HepG2 (cell line): ENCODE results near the gene ROM1. TPM values are rescaled to one million over a fixed set of nuclear protein-coding genes. Genes with fewer than 3 reads are reported as not detected.

Experiments used
- CC2D1A ChIP-seq: sonication (generic); formaldehyde crosslinking; IDR thresholded peaks from 2 replicates; pipeline ENCODE4 v1.8.1; 2023; ENCODE audit warnings: mild to moderate bottlenecking, missing genetic modification reagents
- HNRNPK ChIP-seq: fragments of 200-400 bp; formaldehyde crosslinking; IDR thresholded peaks from 2 replicates; pipeline ENCODE4 v1.6.1; 2018; ENCODE audit warnings: low read length, low read depth, moderate library complexity, mild to moderate bottlenecking; ENCODE audit not compliant: poor library complexity, severe bottlenecking
- HOXA5 ChIP-seq: sonication (generic); formaldehyde crosslinking; IDR thresholded peaks from 2 replicates; pipeline ENCODE4 v1.4.0; 2020; ENCODE audit warnings: missing genetic modification reagents
- MBD4 ChIP-seq: IDR thresholded peaks from 2 replicates; pipeline ENCODE4 v1.6.1; 2012; ENCODE audit warnings: low read length, inconsistent platforms, borderline replicate concordance
- MYNN ChIP-seq: sonication (generic); formaldehyde crosslinking; IDR thresholded peaks from 2 replicates; pipeline ENCODE4 v1.4.0; 2020; ENCODE audit warnings: mild to moderate bottlenecking, low read depth, missing genetic modification reagents
- NFE2 ChIP-seq: sonication (generic); formaldehyde crosslinking; IDR thresholded peaks from 2 replicates; pipeline ENCODE4 v1.4.0; 2020; ENCODE audit warnings: missing genetic modification reagents
- PTBP1 ChIP-seq: fragments of 200-400 bp; formaldehyde crosslinking; IDR thresholded peaks from 2 replicates; pipeline ENCODE4 v1.6.1; 2018; ENCODE audit warnings: low read length, low read depth; ENCODE audit not compliant: poor library complexity, severe bottlenecking
- SP1 ChIP-seq, 2 experiments: fragments of 450-650 bp in 1 of 2; sonication (generic) in 1 of 2; formaldehyde crosslinking in 1 of 2; IDR thresholded peaks; 2 replicates each; pipeline versions ENCODE4 v1.4.0 to v1.6.1; 2016 to 2020; ENCODE audit warnings: missing genetic modification reagents in 1 of 2
- SRY ChIP-seq: sonication (generic); formaldehyde crosslinking; IDR thresholded peaks from 2 replicates; pipeline ENCODE4 v1.8.0; 2022; ENCODE audit warnings: mild to moderate bottlenecking, missing genetic modification reagents
- TGIF2 ChIP-seq: IDR thresholded peaks from 2 replicates; pipeline ENCODE4 v1.6.1; 2016; ENCODE audit warnings: control low read depth, missing compliant biosample characterization
- ZNF326 ChIP-seq: sonication (generic); formaldehyde crosslinking; IDR thresholded peaks from 2 replicates; pipeline ENCODE4 v1.4.0; 2020; ENCODE audit warnings: missing genetic modification reagents, borderline replicate concordance
- ZNF446 ChIP-seq: sonication (generic); formaldehyde crosslinking; IDR thresholded peaks from 2 replicates; pipeline ENCODE4 v1.5.0; 2020; ENCODE audit warnings: mild to moderate bottlenecking, missing genetic modification reagents
- ZNF7 ChIP-seq: IDR thresholded peaks from 2 replicates; pipeline ENCODE4 v1.6.1; 2016; ENCODE audit warnings: missing biosample characterization, missing genetic modification reagents
- polyA plus RNA-seq, 8 experiments: library from polyadenylated mRNA; depleted of rRNA in 3 of 8; stranded (reverse) in 7 of 8; unstranded in 1 of 8; fragments of >200 nt; fragmentation: Illumina TruSeq in 4 of 8; extraction: Trizol in 4 of 8; gene quantifications; 2 replicates each; pipeline versions ENCODE4 v1.2.1 to v1.2.3, GENCODE V29; 2011 to 2016; ENCODE audit warnings: low read depth in 4 of 8, missing spikeins in 1 of 8, mixed read lengths in 1 of 8; ENCODE audit not compliant: insufficient read depth in 1 of 8
- total RNA-seq, 5 experiments: library from RNA; depleted of rRNA; stranded (reverse); fragments of >200 nt; fragmentation: Illumina TruSeq; extraction: Trizol; gene quantifications; 2 replicates each; pipeline ENCODE4 v1.2.3, GENCODE V29; 2016; ENCODE audit warnings: low read depth in 1 of 5
- TF ChIP-seq, protein P1 (sequence below): sonication (generic); formaldehyde crosslinking; IDR thresholded peaks from one replicate; pipeline ENCODE4 v1.5.1; 2020; ENCODE audit warnings: mild to moderate bottlenecking, missing genetic modification reagents; ENCODE audit errors: not compliant biosample characterization
- TF ChIP-seq, protein P2 (sequence below): IDR thresholded peaks from 2 replicates; pipeline ENCODE4 v1.6.1; 2018; ENCODE audit warnings: missing genetic modification reagents
- TF ChIP-seq, protein P3 (sequence below): conservative IDR thresholded peaks from 2 replicates; pipeline ENCODE4 v1.6.1; 2018; ENCODE audit warnings: missing genetic modification reagents
- TF ChIP-seq, protein P4 (sequence below): IDR thresholded peaks from 2 replicates; pipeline ENCODE4 v1.6.1; 2016; ENCODE audit warnings: low read depth, control low read depth

ROM1 gene
- total and polyA plus RNA-seq, 2 of the 13 experiments (the other 11 are each of a cell fraction or from before 2014, with no cell fraction given), result 1.2 to 2.4 TPM

DNA sequence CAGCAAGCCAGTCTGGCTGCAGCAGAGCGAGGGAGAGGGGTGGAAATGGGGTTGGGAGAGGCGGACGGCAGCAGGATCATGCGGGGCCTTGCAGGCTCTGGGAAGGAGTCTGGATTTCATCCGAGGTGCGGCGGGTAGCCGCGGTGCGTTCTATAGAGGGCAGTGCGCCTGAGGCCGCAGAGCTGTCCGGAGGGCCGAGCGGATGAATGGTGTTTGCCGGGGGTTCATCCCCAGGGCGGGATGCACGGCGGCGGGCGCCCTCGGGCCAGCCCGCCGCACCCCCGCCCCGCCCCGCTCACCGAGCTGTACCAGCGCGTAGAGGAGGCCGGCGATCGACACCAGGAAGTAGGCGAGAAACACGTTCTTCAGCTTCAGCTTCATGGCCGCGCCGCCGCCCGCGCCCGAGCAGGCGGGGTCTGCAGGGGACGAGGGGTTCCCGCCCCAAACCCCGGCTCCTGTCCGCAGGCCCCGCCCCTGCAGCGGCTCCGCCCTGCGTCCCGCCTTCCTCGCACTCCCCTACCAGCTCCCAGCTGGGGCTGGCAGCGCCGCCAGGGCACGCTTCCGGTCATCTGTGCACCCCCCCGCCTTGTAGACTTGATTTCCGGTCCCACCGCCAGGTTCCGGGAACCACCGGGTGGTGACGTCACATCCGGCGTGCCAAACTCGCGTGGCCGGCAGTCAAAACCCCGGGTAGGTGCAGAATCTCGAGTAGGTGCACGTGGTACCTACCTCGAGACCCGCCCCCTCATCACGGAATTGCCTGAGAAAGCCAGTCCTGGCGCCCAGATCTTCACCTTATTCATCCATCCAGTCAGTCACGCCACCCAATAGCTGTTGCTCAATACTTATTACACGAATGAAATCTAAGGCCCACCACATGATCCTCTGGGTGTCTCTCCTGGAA lies 8.8 kb downstream of the ROM1 start, which contains the start of gene B3GAT3 (continued):
- TF ChIP-seq, protein P1, sequence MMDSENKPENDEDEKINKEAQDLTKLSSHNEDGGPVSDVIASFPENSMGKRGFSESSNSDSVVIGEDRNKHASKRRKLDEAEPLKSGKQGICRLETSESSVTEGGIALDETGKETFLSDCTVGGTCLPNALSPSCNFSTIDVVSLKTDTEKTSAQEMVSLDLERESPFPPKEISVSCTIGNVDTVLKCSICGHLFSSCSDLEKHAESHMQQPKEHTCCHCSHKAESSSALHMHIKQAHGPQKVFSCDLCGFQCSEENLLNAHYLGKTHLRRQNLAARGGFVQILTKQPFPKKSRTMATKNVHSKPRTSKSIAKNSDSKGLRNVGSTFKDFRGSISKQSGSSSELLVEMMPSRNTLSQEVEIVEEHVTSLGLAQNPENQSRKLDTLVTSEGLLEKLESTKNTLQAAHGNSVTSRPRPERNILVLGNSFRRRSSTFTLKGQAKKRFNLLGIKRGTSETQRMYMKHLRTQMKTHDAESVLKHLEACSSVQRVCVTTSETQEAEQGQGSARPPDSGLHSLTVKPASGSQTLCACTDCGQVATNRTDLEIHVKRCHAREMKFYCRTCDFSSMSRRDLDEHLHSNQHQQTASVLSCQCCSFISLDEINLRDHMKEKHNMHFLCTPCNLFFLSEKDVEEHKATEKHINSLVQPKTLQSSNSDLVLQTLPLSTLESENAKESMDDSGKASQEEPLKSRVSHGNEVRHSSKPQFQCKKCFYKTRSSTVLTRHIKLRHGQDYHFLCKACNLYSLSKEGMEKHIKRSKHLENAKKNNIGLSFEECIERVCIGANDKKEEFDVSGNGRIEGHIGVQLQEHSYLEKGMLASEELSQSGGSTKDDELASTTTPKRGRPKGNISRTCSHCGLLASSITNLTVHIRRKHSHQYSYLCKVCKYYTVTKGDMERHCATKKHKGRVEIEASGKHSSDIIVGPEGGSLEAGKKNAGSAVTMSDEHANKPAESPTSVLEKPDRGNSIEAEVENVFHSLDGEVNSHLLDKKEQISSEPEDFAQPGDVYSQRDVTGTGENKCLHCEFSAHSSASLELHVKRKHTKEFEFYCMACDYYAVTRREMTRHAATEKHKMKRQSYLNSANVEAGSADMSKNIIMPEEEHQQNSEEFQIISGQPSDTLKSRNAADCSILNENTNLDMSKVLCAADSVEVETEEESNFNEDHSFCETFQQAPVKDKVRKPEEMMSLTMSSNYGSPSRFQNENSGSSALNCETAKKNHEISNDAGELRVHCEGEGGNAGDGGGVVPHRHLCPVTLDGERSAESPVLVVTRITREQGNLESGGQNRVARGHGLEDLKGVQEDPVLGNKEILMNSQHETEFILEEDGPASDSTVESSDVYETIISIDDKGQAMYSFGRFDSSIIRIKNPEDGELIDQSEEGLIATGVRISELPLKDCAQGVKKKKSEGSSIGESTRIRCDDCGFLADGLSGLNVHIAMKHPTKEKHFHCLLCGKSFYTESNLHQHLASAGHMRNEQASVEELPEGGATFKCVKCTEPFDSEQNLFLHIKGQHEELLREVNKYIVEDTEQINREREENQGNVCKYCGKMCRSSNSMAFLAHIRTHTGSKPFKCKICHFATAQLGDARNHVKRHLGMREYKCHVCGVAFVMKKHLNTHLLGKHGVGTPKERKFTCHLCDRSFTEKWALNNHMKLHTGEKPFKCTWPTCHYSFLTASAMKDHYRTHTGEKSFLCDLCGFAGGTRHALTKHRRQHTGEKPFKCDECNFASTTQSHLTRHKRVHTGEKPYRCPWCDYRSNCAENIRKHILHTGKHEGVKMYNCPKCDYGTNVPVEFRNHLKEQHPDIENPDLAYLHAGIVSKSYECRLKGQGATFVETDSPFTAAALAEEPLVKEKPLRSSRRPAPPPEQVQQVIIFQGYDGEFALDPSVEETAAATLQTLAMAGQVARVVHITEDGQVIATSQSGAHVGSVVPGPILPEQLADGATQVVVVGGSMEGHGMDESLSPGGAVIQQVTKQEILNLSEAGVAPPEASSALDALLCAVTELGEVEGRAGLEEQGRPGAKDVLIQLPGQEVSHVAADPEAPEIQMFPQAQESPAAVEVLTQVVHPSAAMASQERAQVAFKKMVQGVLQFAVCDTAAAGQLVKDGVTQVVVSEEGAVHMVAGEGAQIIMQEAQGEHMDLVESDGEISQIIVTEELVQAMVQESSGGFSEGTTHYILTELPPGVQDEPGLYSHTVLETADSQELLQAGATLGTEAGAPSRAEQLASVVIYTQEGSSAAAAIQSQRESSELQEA (CRISPR knock-in tag), result no peak
- TF ChIP-seq HOXA5 (CRISPR knock-in tag), result 0 out of 2 replicates have a peak, but pooled peaks have one; percentile 15
- TF ChIP-seq PTBP1, result no peak
- 0 out of 2 replicates have a peak, but pooled peaks have one; percentile 22 for TF ChIP-seq ZNF446 (CRISPR knock-in tag)
- no peak for TF ChIP-seq SRY
- TF ChIP-seq CC2D1A (CRISPR knock-in tag), result no peak
- TF ChIP-seq MYNN (CRISPR knock-in tag), result no peak; the same call in 1 of the 2 replicates
- no peak for TF ChIP-seq NFE2 (CRISPR knock-in tag)
- TF ChIP-seq HNRNPK, result no peak
- TF ChIP-seq, protein P2, sequence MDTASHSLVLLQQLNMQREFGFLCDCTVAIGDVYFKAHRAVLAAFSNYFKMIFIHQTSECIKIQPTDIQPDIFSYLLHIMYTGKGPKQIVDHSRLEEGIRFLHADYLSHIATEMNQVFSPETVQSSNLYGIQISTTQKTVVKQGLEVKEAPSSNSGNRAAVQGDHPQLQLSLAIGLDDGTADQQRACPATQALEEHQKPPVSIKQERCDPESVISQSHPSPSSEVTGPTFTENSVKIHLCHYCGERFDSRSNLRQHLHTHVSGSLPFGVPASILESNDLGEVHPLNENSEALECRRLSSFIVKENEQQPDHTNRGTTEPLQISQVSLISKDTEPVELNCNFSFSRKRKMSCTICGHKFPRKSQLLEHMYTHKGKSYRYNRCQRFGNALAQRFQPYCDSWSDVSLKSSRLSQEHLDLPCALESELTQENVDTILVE, result peak; percentile 97
- TF ChIP-seq, protein P3, sequence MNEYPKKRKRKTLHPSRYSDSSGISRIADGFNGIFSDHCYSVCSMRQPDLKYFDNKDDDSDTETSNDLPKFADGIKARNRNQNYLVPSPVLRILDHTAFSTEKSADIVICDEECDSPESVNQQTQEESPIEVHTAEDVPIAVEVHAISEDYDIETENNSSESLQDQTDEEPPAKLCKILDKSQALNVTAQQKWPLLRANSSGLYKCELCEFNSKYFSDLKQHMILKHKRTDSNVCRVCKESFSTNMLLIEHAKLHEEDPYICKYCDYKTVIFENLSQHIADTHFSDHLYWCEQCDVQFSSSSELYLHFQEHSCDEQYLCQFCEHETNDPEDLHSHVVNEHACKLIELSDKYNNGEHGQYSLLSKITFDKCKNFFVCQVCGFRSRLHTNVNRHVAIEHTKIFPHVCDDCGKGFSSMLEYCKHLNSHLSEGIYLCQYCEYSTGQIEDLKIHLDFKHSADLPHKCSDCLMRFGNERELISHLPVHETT (CRISPR knock-in tag), result peak; percentile 88
- no peak; the same call in 1 of the 2 replicates for TF ChIP-seq ZNF326 (CRISPR knock-in tag)
- TF ChIP-seq SP1 (IDR thresholded peaks at IDR 0.05), result no peak
- peak; percentile 73 for TF ChIP-seq SP1 (CRISPR knock-in tag; IDR thresholded peaks at IDR 0.05)
- no peak for TF ChIP-seq MBD4
- TF ChIP-seq TGIF2 (CRISPR knock-in tag), result peak; percentile 99
- TF ChIP-seq ZNF7, result no peak
- TF ChIP-seq, protein P4, sequence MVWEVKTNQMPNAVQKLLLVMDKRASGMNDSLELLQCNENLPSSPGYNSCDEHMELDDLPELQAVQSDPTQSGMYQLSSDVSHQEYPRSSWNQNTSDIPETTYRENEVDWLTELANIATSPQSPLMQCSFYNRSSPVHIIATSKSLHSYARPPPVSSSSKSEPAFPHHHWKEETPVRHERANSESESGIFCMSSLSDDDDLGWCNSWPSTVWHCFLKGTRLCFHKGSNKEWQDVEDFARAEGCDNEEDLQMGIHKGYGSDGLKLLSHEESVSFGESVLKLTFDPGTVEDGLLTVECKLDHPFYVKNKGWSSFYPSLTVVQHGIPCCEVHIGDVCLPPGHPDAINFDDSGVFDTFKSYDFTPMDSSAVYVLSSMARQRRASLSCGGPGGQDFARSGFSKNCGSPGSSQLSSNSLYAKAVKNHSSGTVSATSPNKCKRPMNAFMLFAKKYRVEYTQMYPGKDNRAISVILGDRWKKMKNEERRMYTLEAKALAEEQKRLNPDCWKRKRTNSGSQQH, result no peak; the same call in none of the 2 replicates
